Stimulated activated CD8-positive, alpha-beta memory T cell treated with anti-CD3 and anti-CD28 coated beads, Interleukin-15, amount 100 ng/mL, for 4 hours (primary cell): ENCODE measurements around the gene ANKLE1.
A peak's percentile ranks its signal among the peaks of the same experiment; 100 is the strongest.

Experiments
- DNase-seq, 2 donors: peaks; one replicate each; pipeline ENCODE4 v3.0.0-alpha.2; 2020; ENCODE audit warnings: low read depth in 2 of 2

The ANKLE1 gene

GRCh38 chr19:17305517-17306284 lies 24.0 kb downstream of the ANKLE1 start, which contains the start of gene MRPL34:
TSS of gene MRPL34 (plus strand) at chr19:17305872. CDS start at chr19:17305893, 21 bp downstream.
- peak; percentile 87 to 90 for DNase-seq

- no peak for DNase-seq
Measured at GRCh38 chr19:17306285-17306714, 24.6 kb downstream of the ANKLE1 start.

- no peak for DNase-seq
Measured at GRCh38 chr19:17307876-17308377, 26.2 kb downstream of the ANKLE1 start.

GRCh38 chr19:17309198-17309964 lies 27.7 kb downstream of the ANKLE1 start, which contains the start of gene DDA1:
TSS of gene DDA1 (plus strand) at chr19:17309563. CDS start at chr19:17309655, 92 bp downstream.
- peak; percentile 96 to 100 for DNase-seq

- DNase-seq, result no peak
Measured at GRCh38 chr19:17309965-17310461, 28.3 kb downstream of the ANKLE1 start.

- DNase-seq, result no peak
Measured at GRCh38 chr19:17311455-17312188, 29.9 kb downstream of the ANKLE1 start.

GRCh38 chr19:17312189-17313113 lies 30.8 kb downstream of the ANKLE1 start:
- DNase-seq, result no peak

GRCh38 chr19:17314007-17314593 lies 32.4 kb downstream of the ANKLE1 start:
- DNase-seq, result no peak

GRCh38 chr19:17318966-17319365 lies 37.3 kb downstream of the ANKLE1 start:
- DNase-seq, result no peak

GRCh38 chr19:17319473-17320238 lies 38.0 kb downstream of the ANKLE1 start:
- no peak for DNase-seq

GRCh38 chr19:17320435-17320834 lies 38.7 kb downstream of the ANKLE1 start:
- DNase-seq, result no peak

- DNase-seq, result no peak
Measured at GRCh38 chr19:17321655-17322489, 40.2 kb downstream of the ANKLE1 start.

- DNase-seq, result no peak
Measured at GRCh38 chr19:17322854-17323253, 41.2 kb downstream of the ANKLE1 start.

- no peak for DNase-seq
Measured at GRCh38 chr19:17323300-17323963, 41.7 kb downstream of the ANKLE1 start.

GRCh38 chr19:17323964-17324332 lies 42.2 kb downstream of the ANKLE1 start:
- DNase-seq, result no peak

GRCh38 chr19:17324357-17325114 lies 42.8 kb downstream of the ANKLE1 start:
- DNase-seq, result no peak

- DNase-seq, result no peak
Measured at GRCh38 chr19:17325133-17325532, 43.4 kb downstream of the ANKLE1 start.
